ENCODE results near the gene KIF2C. TPM values are rescaled to one million over a fixed set of nuclear protein-coding genes. Genes with fewer than 3 reads are reported as not detected.
"Not testable (repeated sequence)": the region's sequence is repeated elsewhere in the genome, so short reads cannot be mapped to it uniquely, and the experiment has no call there.

Gene KIF2C
- total RNA-seq, 2 donors from 2014 or later, result 93.4 to 124 TPM

DNA sequence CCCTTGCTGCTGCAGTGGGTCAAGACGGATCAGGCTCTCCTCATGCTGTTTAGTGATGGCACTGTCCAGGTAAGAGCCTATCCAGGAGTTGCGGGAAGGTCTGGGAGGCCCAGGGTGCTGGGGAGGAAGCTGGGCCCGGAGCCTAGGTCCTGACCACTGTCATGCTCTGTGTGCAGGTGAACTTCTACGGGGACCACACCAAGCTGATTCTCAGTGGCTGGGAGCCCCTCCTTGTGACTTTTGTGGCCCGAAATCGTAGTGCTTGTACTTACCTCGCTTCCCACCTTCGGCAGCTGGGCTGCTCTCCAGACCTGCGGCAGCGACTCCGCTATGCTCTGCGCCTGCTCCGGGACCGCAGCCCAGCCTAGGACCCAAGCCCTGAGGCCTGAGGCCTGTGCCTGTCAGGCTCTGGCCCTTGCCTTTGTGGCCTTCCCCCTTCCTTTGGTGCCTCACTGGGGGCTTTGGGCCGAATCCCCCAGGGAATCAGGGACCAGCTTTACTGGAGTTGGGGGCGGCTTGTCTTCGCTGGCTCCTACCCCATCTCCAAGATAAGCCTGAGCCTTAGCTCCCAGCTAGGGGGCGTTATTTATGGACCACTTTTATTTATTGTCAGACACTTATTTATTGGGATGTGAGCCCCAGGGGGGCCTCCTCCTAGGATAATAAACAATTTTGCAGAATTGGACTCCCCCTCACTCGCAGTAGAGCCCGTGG is 65.8 kb downstream of the KIF2C start:
- H3K27ac Mint-ChIP-seq, result peak overlapping the region; percentile 90
- no peaks in the 10 kb centered on the region for H3K27me3 Mint-ChIP-seq
- peaks cover 94% of the 10 kb centered on the region for H3K36me3 Mint-ChIP-seq (ENCODE audit: low read depth)
- H3K4me1 Mint-ChIP-seq, result peaks cover 32% of the 10 kb centered on the region
- peak overlapping the region; percentile 89 for H3K4me3 Mint-ChIP-seq
- no peak for ATAC-seq (replicated peaks)
- H3K9me3 Mint-ChIP-seq, result no peaks in the 10 kb centered on the region

DNA sequence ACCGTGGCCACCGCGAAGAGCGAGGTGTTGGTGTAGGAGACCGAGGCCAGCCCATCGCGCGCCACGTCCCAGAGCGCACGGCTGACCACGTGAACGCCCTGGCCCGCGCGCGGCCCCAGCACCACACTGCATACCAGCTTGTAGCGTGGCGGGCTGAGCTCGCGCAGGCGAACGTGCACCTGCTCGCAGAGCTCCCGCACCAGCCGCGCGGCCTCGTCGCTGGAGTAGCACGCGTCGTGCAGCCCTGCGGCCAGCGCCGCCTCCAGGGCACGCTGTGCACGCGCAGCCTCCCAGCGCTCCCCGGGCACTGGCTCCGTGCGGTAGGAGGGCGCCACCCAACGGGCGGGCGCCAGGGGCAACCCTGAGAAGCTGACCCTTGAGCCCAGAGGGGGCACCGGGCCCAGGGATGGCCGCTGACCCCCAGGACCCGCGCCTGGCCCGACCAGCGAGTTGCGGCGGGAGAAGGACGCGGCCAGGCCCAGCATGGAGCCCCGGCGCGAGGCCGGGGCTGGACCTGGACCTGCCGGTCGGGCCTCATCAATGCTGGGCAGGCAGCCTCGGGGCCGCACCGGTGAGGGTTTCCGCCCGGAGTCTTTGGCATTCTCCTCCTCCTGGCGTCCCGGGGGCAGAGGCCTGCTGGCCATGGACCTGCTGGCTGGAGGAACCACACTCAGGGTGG is 66.5 kb downstream of the KIF2C start:
- no peaks in the 10 kb centered on the region for H3K27me3 Mint-ChIP-seq
- H3K36me3 Mint-ChIP-seq (ENCODE audit: low read depth), result peaks cover 95% of the 10 kb centered on the region
- peak overlapping the region; percentile 99 for H3K27ac Mint-ChIP-seq
- no peaks in the 10 kb centered on the region for H3K9me3 Mint-ChIP-seq
- peak overlapping the region; percentile 91 for H3K4me3 Mint-ChIP-seq
- ATAC-seq (replicated peaks), result no peak
- peaks cover 39% of the 10 kb centered on the region for H3K4me1 Mint-ChIP-seq

DNA sequence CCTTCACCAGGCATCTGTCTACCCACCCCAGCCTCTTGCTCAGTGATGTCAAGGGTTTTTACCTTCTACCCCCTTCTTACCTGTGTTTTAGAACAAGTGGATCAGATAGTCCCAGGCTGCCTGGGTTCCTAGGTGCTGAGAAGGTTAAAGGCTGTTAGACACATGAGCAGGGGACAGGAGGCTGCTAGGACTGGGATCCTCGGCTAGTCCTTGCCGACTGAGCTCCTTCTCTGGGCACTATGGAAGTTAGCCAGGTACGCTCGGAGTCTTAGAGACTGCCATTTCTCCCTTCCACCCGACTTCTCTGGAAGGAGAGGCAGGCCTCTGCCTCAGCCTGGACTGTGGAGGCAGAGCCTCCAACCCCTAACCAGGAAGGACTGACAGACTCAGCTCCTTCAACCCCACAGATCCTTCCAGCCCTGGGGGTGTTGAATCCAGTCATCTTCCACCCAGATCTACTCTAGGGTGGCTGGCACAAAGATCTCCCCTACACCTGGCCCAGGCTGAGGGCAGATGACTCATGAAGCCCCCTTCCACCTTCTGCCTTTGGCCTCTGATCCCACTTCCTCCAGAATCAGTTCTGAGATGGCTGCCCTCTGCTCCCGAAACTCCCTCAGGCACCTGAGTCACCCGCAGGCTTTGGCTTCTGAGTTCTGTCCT is 67.2 kb downstream of the KIF2C start, which contains the start of gene DYNLT4:
Gene DYNLT4 (minus strand): TSS at position 648 of the 660 bp plus-strand sequence. CDS start 683 bp downstream, outside the sequence.
- Mint-ChIP-seq H3K27ac (peak within 1 kb of the TSS; percentile 99), H3K27me3 (no peaks in the 10 kb centered on the region), H3K36me3 (ENCODE audit: low read depth) (peaks cover 95% of the 10 kb centered on the region), H3K9me3 (no peaks in the 10 kb centered on the region), H3K4me1 (peaks cover 44% of the 10 kb centered on the region), H3K4me3 (peak within 1 kb of the TSS; percentile 91)
- no peak for ATAC-seq (replicated peaks)

DNA sequence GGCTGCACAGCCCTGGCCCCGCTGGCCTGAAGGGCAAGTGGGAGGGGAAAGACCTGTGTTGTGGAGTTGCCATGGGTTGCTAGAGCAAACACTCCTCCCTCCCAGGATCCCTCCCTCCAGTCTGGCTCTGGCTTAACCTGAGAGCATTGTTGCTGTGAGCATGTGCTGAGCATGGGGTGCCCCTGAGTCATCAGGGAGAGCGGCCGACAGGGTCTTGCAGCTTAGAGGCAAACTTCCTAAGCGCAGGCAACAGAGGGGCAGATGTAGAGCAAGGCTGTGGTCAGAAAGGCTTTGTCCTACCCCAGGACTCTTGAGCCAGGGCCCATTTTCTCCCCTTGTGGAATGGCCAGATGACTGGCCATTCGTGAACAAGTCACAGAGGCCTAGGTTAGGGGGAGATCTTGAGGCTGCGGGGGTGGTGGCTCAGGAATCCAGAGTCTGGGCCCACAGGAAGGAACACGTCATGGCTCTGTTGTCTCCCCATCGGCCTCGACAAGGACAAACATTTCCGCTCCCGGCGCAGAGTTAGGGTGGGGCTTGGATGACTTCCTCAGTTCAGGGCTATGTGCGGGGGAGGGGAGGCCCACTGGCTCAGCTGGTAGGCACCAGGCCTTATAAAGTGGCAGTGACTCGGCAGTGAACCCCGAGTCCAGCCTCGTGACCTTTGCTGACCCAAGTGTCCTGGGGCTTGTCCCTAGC is 67.9 kb downstream of the KIF2C start:
- H3K27ac Mint-ChIP-seq, result peak overlapping the region; percentile 99
- H3K27me3 Mint-ChIP-seq, result no peaks in the 10 kb centered on the region
- no peaks in the 10 kb centered on the region for H3K9me3 Mint-ChIP-seq
- H3K4me3 Mint-ChIP-seq, result peak overlapping the region; percentile 91
- H3K36me3 Mint-ChIP-seq (ENCODE audit: low read depth), result peaks cover 95% of the 10 kb centered on the region
- ATAC-seq (replicated peaks), result peak; percentile 59
- peaks cover 44% of the 10 kb centered on the region for H3K4me1 Mint-ChIP-seq

DNA sequence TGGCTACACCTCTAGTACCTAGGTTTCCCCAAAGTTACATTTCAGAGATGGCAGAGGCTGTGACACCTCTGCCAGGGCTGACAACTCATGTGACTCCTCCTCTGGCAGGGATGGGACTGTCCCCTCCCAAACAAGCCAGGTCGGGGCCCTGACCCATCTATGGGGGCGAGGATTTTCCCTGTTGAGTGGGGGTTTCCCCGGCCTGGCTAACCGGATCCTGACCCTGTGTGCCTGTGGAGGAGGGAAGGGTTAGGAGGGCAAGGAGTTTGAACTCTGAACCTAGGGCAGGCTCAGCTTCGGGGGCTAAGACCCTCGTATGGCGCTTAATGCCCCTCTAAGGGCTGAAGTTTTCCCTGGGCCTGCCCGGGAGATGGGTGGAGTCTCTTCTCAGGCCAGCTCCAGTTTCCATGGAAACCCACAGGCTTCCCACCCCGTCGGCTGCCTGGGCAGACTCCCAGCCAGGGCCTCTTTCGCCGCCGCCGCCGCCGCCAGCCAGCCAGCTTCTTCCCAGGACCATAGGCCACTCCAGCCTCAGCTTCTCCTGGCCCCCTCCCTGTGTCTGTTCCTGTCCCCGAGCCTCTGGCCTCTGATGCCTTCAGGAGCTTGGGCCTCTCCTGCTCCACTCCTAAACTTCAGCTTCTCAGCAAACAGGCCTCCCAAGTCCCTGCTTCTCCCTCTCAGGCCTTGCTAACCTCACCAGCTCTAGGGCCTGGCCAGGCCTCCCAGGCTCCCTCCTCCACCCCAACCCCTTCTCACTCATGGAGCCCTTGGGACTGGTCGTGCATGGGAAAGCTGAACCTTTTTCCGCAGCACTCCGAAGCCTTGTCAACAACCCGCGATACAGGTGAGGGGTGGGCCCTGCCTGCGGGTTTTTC is 68.7 kb downstream of the KIF2C start, which contains the start of gene BTBD19:
Gene BTBD19 (plus strand): TSS at position 461 of the 875 bp plus-strand sequence. CDS start 298 bp downstream, at position 759.
- Mint-ChIP-seq H3K27me3 (no peaks in the 10 kb centered on the region), H3K36me3 (ENCODE audit: low read depth) (peaks cover 95% of the 10 kb centered on the region), H3K27ac (peak within 1 kb of the TSS; percentile 99), H3K9me3 (no peaks in the 10 kb centered on the region), H3K4me3 (peak within 1 kb of the TSS; percentile 91), H3K4me1 (peaks cover 40% of the 10 kb centered on the region)
- ATAC-seq (replicated peaks), result peak; percentile 66

DNA sequence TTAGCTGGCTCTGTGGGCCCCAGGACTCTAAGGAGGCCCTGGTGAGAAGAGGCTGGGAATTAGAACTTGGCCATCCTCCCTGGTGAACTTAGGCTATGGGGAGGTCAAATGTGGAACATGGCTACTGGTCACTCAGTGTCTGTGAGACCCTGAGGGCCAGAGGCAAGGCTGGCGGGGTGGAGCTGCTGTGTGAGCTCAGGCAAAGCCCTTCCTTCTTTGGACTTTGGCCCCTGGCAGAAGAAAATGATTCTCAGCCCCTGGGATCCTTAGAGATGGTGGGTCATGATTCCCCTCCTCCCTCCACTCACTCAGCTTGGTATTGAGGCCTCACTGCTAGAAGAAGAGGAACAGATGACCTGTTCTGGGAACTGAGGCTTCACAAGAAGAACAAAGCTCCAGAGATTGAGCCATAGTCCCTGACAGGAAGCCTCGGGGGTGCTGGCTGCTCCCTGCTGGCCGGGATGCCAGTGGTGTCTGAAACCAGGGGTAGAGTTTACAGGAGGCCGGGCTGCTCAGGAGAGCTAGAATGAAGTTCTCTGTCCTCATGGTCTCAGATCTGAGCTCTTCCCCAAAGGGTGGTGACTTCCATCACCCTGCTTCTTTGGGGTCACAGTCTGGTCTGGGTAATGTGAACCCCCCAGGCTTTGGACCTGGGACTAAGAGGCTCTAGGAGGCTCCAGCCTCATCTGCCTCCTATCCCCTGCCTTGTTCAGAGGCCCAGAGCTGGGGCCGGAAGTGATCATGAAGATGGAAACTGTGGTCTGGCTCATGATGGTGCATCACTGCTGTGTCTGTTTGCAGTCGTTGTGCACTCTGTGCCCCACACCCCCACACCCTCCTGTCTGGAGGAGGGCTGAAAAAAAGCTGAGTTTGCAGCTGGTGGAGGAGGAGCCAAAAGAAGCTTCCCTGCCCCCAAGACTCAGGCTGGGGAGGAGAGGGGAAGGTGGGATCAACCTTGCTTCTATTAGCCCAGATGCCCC is 69.6 kb downstream of the KIF2C start:
- Mint-ChIP-seq H3K4me3 (peak overlapping the region; percentile 91), H3K27me3 (no peaks in the 10 kb centered on the region), H3K36me3 (ENCODE audit: low read depth) (peaks cover 95% of the 10 kb centered on the region), H3K9me3 (no peaks in the 10 kb centered on the region), H3K4me1 (peaks cover 39% of the 10 kb centered on the region), H3K27ac (peak overlapping the region; percentile 99)
- ATAC-seq (replicated peaks), result peak; percentile 53

DNA sequence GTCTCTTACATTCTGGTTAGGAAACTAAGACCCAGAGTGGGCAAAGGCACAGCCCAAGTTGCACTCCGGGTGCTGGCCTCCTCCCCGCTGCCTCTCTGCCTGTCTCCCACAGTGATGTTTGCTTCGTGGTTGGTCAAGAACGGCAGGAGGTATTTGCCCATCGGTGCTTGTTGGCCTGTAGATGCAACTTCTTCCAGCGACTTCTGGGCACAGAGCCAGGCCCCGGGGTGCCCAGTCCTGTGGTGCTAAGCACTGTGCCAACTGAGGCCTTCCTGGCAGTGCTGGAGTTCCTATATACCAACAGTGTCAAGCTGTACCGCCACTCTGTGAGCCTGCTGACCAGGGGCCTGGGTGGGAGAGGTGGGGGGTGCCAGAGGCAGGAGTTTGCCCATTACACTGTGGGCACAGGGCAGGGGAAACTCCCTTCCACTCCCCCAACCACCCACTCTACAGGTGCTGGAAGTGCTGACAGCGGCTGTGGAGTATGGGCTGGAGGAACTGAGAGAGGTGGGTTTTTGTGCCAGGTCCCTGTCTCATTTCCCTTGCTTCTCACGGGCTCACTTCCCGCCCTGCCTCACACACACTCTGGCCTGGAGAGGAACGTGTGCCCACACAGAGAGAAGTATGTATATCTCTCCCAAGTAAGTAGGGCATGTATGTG is 70.6 kb downstream of the KIF2C start:
- H3K27ac Mint-ChIP-seq, result peak overlapping the region; percentile 99
- H3K36me3 Mint-ChIP-seq (ENCODE audit: low read depth), result peaks cover 95% of the 10 kb centered on the region
- peaks cover 42% of the 10 kb centered on the region for H3K4me1 Mint-ChIP-seq
- H3K4me3 Mint-ChIP-seq, result peak overlapping the region; percentile 91
- no peaks in the 10 kb centered on the region for H3K27me3 Mint-ChIP-seq
- peak; percentile 3 for ATAC-seq (replicated peaks)
- no peaks in the 10 kb centered on the region for H3K9me3 Mint-ChIP-seq

DNA sequence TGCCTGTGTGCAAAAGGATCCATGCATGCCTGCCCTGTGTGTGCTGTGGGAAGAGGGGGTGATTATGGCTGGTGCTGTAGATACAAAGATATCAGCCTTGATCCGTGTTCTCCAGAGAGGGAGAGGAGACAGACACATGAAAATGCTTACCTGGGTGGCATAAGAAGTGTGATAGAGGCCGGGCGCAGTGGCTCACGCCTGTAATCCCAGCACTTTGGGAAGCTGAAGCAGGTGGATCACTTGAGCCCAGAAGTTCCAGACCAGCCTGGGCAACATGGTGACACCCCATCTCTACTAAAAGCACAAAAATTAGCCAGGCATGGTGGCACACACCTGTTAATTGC is 71.1 kb downstream of the KIF2C start:
- Mint-ChIP-seq H3K36me3 (ENCODE audit: low read depth) (peaks cover 95% of the 10 kb centered on the region), H3K4me1 (peaks cover 40% of the 10 kb centered on the region), H3K4me3 (peak overlapping the region; percentile 91), H3K27ac (peak overlapping the region; percentile 99)
- H3K27me3 Mint-ChIP-seq; H3K9me3 Mint-ChIP-seq; ATAC-seq (replicated peaks): not testable (repeated sequence)

DNA sequence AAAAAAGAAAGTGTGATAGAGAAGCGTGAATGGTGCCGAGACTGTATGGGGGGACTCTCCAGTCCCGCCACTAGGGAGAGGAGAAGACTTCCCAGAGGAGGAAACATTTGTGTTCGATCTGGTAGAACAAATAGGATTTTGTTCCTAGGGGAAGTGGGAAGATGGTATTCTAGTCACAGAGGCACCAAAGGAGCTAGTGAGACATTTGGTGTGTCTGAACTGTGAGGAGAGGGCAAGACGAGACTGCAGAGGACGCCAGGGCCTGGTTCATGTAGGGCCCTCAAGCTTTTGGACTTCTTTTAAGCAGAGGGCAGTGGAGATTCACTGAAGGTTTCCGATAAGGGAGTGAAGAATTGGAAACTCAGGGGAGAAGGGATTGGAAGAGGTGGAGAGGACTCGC is 71.6 kb downstream of the KIF2C start:
- H3K27me3 Mint-ChIP-seq, result no peaks in the 10 kb centered on the region
- no peaks in the 10 kb centered on the region for H3K9me3 Mint-ChIP-seq
- peak overlapping the region; percentile 99 for H3K27ac Mint-ChIP-seq
- peaks cover 40% of the 10 kb centered on the region for H3K4me1 Mint-ChIP-seq
- peak overlapping the region; percentile 91 for H3K4me3 Mint-ChIP-seq
- no peak for ATAC-seq (replicated peaks)
- peaks cover 95% of the 10 kb centered on the region for H3K36me3 Mint-ChIP-seq (ENCODE audit: low read depth)

DNA sequence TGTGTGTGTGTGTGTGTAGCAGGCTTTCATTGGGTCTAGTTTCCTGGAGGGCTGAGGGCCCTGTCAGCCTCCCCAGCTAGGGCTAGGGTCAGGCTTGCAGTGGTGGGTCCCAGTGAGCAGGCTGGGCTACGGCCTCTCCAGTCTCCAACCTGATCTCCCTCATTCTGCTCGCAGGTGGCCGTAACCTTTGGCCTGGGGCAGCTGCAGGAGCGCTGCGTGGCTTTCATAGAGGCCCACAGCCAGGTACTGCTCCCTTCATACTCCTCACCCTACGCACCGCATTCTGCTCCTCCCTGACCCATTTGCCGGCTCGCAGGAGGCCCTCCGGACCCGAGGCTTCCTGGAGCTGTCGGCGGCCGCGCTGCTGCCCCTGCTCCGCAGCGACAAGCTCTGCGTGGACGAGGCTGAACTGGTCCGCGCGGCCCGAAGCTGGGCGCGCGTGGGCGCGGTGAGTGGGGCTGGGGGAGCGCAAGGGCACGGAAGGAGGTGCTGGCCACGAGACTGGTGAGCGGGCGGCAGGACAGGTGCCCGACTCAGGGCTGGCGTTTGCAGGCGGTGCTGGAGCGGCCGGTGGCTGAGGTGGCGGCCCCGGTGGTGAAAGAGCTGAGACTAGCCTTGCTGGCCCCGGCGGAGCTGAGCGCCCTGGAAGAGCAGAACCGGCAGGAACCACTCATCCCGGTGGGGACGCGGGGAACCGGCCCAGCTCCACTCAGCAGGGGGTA is 73.3 kb downstream of the KIF2C start:
- no peaks in the 10 kb centered on the region for H3K27me3 Mint-ChIP-seq
- no peaks in the 10 kb centered on the region for H3K9me3 Mint-ChIP-seq
- H3K4me1 Mint-ChIP-seq, result peaks cover 37% of the 10 kb centered on the region
- H3K4me3 Mint-ChIP-seq, result peak overlapping the region; percentile 91
- peak overlapping the region; percentile 99 for H3K27ac Mint-ChIP-seq
- peaks cover 82% of the 10 kb centered on the region for H3K36me3 Mint-ChIP-seq (ENCODE audit: low read depth)
- no peak for ATAC-seq (replicated peaks)

DNA sequence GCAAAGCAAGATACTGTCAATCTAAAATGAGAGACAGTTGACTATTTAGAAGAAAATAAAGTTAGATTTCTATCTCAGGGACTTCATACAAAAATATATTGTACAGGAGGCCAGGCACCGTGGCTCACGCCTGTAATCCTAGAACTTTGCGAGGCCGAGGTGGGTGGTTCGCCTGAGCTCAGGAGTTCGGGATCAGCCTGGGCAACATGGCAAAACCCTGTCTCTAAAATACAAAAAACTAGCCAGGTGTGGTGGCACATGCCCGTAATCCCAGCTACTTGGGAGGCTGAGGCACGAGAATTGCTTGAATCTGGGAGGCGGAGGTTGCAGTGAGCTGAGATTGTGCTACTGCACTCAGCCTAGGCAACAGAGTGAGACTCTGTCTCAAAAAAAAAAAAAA is 76.3 kb downstream of the KIF2C start:
- H3K9me3 Mint-ChIP-seq; H3K27ac Mint-ChIP-seq; H3K4me3 Mint-ChIP-seq; H3K27me3 Mint-ChIP-seq; ATAC-seq (replicated peaks): not testable (repeated sequence)
- Mint-ChIP-seq H3K36me3 (ENCODE audit: low read depth) (peaks cover 69% of the 10 kb centered on the region), H3K4me1 (peaks cover 47% of the 10 kb centered on the region)

DNA sequence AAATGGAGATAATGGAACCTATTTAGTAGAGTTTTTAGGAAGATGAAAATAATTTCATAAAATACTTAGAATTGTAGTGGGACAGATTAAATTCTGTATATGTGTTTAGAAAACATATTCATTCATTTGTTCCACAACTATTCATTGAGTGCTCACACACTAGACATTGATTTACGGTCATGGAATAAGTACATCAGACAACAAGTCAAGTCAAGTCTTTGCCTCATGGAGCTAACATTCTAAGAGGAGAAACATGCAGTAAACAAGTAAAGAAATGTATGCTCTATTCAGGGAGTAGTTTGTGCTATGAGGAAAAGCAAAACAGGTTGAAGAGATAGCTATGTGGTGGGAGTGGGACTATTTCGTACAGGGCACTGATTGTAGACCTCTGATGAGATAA is 77.7 kb downstream of the KIF2C start:
- no peaks in the 10 kb centered on the region for H3K27me3 Mint-ChIP-seq
- peaks cover 55% of the 10 kb centered on the region for H3K36me3 Mint-ChIP-seq (ENCODE audit: low read depth)
- ATAC-seq (replicated peaks), result no peak
- H3K27ac Mint-ChIP-seq, result no peak overlapping the region
- H3K4me1 Mint-ChIP-seq, result peaks cover 34% of the 10 kb centered on the region
- H3K9me3 Mint-ChIP-seq, result no peaks in the 10 kb centered on the region
- H3K4me3 Mint-ChIP-seq, result peak overlapping the region; percentile 88
